ENCODE data around the gene USP32.
"Not testable (repeated sequence)": the region's sequence is repeated elsewhere in the genome, so short reads cannot be mapped to it uniquely, and the experiment has no call there.

The USP32 gene

DNA sequence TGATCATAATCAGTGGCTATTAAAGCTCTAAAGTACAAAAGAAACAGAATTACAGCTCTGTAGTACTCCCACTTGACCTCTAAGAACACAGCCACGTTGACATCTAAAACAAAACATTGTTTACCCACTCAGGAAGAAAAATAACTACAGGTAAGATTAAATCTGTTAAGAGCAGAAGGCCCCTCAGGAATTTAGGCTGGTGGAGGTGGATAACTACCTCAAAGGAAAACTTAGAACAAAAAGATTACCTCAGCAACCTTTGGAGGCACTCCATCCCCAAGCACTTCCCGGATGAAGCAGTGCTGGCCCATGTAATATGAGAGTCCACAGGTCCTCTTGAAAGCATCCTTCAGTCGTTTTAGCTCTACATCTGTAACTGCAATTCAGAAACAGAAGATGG lies 46.7 kb downstream of the USP32 start:
- no peak overlapping the region for H3K4me3 ChIP-seq (ENCODE audit: low read depth, low read length)
- DNase-seq (ENCODE audit: low read depth) = no peak

DNA sequence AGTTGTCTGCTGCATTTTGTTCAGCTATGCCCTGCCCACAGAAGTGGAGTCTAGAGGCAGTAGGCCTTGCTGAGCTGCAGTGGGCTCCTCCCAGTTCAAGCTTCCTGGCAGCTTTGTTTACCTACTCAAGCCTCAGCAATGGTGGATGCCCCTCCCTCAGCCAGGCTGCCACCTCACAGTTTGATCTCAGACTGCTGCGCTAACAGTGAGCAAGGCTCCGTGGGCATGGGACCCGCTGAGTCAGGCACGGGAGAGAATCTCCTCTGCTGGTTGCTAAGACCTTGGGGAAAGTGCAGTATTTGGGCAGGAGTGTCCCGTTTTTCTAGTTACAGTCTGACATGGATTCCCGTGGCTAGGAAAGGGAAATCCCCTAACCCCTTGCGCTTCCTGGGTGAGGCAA lies 49.4 kb downstream of the USP32 start:
- DNase-seq (ENCODE audit: low read depth) = not testable (repeated sequence)

DNA sequence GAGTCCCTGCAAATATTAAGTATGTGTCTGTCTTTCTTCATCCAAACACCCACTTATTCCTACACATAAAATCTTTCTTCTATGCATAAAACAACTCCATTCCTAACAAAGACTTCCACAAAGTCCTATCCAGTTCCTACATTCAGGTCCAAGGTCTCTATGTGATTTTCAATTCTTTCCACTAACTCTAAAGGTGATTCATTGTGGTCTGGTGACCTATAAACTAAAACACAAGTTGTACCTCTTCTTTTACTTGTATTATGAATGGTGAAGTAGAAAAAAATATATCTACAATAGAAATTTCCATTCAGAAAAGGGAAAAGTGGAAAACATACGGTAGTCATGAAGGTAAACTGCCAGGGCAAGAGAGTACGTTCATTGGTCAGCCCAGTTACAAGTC lies 56.6 kb downstream of the USP32 start:
- no peak for DNase-seq (ENCODE audit: low read depth)
- no peak overlapping the region for H3K4me3 ChIP-seq (ENCODE audit: low read depth, low read length)

More for the DNA sequence above, 49.4 kb downstream of the USP32 start:
- not testable (repeated sequence) for H3K4me3 ChIP-seq (ENCODE audit: low read depth, low read length)

GRCh38 chr17:60333628-60334031 lies 58.3 kb downstream of the USP32 start:
- DNase-seq (ENCODE audit: low read depth) = no peak
- no peak overlapping the region for H3K4me3 ChIP-seq (ENCODE audit: low read depth, low read length)

- not testable (repeated sequence) for DNase-seq (ENCODE audit: low read depth); H3K4me3 ChIP-seq (ENCODE audit: low read depth, low read length)
Observed at GRCh38 chr17:60333072-60333471, 58.9 kb downstream of the USP32 start.

DNA sequence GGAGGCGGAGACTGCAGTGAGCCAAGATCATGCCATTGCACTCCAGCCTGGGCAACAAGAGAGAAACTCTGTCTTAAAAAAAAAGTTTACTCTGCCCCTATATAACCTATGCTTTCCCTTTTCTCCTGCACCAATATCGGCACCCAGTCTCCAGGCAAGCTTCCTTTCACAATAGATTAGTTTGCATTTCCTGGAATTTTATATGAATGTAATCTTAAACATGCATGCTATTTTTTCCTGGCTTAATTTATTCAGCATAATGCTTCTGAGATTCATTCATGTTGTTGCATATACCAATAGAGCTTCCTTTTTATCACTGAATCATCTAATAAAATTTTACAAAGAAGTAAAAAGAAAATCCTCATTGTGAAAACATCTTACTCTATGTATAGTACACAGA lies 59.4 kb downstream of the USP32 start:
- DNase-seq (ENCODE audit: low read depth) = no peak
- H3K4me3 ChIP-seq (ENCODE audit: low read depth, low read length) = no peak overlapping the region

DNA sequence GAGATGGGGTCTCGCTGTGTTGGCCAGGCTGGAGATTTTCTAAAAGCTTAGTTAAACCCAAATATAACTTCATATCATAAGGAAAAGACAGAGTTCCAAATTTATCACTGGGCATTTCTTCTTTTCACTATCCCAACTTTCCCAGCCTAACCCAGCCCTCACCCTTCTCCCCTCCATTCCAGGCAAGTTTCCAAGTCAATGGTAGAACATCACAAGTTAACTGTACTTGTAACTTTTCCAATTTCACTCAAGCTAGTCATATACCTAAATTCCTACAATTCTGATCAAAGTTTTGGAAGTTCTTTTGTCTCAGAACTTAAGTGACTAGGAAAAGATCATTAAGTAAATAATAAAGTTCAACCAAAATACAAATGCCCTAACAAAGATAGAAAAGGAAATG lies 61.2 kb downstream of the USP32 start:
- no peak overlapping the region for H3K4me3 ChIP-seq (ENCODE audit: low read depth, low read length)
- no peak for DNase-seq (ENCODE audit: low read depth)

DNA sequence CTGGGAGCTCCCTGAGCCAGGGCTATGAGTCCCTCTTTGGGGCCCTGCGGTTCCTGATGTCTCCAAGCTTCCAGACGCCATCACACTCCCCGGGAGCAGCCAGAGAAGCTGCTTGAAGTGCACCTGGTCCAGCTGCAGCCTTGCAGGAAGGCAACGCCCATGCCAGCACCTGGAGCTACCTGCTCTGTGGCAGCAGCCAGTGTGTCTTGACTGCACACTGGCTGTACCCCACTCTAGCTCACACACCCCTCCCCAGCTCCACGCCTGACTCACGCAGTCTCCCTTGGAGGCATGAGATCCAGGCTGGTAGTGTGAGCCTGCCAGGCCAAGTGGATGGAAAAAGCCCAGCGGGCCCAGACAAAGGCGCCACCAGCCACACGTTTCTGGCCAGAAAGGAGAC lies 63.3 kb downstream of the USP32 start:
- no peak for DNase-seq (ENCODE audit: low read depth)

DNA sequence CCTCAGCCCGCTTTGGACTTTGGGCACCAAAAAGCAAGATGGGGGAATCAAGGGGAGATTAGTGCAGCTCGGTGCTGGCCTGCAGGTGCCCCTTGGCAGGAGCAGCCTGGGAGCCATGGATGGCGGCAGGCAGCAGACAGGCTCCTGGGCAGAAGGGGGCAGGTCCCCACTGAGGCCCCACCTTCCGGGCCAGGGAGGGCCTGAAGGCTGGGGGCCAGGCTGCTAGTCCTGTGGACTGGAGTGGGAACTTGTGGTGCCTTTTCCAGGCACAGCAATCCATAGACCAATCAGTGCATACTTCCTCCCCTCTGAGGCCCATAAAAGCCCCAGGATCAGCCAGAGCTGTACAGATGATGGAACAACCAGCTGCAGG lies 64.0 kb downstream of the USP32 start:
- no peak for DNase-seq (ENCODE audit: low read depth)

More for the DNA sequence above, 63.3 kb downstream of the USP32 start:
- no peak overlapping the region for H3K4me3 ChIP-seq (ENCODE audit: low read depth, low read length)

DNA sequence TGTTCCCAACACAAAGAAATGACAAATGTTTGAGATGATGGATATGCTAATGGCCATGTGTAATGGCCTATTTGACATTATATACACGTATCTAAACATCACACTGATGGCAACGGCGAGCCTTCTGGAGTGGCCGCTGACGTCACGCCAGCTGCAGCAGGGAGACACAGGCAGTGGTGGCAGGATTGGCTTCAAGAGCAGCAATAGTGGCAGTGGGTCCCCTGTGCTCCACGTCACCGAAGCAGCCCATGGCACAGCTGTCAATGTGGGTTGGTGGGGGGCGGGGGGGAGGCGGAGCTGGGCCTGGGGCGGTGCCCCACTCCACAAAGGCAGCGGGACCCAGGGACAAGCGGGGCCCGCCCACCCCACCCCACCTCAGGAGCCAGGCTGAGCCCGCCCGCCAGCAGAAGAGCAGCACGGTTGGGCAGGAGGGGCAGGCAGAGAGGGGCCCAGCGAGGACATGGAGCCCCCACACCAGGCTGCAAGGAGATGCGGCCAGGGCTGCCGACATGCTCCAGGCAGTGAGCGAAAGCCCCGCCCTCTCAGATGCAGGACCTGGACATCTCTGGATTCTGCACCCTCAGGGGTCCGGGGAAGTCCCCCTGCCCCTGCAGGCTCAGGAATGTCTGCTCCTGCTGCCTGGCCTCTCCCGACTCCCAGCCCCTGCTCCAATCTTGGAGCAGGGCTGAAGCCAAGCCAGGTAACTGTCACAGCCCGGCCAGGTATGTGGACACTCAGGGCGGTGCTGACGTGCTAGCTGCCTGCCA lies 64.6 kb downstream of the USP32 start:
- DNase-seq (ENCODE audit: low read depth) = no peak
- no peak overlapping the region for H3K4me3 ChIP-seq (ENCODE audit: low read depth, low read length)

More for the DNA sequence above, 64.0 kb downstream of the USP32 start:
- no peak overlapping the region for H3K4me3 ChIP-seq (ENCODE audit: low read depth, low read length)

DNA sequence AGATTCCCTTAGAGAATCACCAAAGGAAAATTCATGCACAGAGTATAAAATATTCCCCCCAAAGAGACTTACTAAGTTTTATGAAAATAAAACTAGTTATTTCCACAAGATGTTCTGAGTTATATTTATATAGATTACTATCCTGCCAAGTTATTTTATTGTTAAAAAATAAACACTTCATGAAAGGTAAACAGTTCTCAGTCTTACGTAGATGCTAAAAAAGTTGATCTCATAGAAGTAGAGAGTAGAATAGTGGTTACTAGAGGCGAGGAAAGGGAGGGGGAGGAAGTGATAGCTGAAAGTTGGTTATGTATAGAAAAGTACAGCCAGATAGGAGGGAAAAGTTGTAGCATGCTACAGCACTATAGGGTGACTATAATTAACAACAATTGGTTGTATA lies 65.2 kb downstream of the USP32 start:
- DNase-seq (ENCODE audit: low read depth) = no peak

DNA sequence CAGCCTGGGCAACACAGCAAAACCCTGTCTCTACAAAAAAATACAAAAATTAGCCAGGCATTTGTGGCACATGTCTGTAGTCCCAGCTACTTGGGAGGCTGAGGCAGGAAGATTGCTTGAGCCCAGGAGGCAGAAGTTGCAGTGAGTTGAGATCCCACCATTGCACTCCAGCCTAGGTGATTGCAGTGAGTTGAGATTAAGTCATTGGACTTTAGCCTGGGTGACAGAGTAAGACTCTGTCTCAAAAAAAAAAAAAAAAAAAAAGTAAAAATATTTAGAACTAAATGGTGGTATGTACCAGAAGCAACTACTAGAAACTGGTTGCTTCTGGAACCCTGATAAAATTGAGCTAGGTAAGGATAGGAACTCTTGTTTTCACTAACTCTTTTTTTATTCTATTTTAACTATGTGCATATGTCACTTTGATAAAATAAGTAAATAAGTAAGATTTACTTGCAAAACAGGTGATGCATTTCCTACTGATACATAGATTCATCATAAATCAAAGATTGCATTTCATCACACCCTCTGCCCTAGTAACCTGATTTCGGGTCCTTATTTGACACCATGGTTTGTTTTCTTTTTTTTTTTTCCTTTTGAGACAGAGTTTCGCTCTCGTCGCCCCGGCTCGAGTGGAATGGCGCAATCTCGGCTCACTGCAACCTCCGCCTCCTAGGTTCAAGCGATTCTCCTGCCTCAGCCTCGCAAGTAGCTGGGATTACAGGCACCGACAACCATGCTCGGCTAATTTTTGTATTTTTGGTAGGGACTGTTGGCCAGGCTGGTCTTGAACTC lies 66.0 kb downstream of the USP32 start:
- no peak for DNase-seq (ENCODE audit: low read depth)
- H3K4me3 ChIP-seq (ENCODE audit: low read depth, low read length) = no peak overlapping the region

More for the DNA sequence above, 65.2 kb downstream of the USP32 start:
- H3K4me3 ChIP-seq (ENCODE audit: low read depth, low read length) = no peak overlapping the region

DNA sequence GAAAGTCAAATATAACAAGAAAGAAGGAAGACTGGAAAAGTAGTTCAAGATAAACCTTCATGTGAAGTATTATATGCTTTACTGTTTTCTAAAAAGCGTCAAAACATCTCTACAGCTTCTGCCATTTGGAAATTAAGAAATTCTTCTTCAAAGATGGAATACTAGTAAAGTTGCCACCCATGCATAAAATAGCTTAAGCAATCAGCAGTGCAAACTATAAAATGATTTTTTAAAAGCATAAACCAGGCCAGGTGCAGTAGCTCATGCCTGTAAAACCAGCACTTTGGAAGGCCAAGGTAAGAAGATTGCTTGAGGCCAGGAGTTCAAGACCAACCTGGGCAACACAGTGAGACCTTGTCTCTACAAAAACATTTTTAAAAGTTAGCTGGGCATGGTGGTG lies 68.2 kb downstream of the USP32 start:
- no peak for DNase-seq (ENCODE audit: low read depth)
- H3K4me3 ChIP-seq (ENCODE audit: low read depth, low read length) = no peak overlapping the region

- no peak for DNase-seq (ENCODE audit: low read depth)
- no peak overlapping the region for H3K4me3 ChIP-seq (ENCODE audit: low read depth, low read length)
Observed at GRCh38 chr17:60322056-60322387, 69.9 kb downstream of the USP32 start.

- no peak for DNase-seq (ENCODE audit: low read depth)
Observed at GRCh38 chr17:60321336-60322055, 70.4 kb downstream of the USP32 start.

DNA sequence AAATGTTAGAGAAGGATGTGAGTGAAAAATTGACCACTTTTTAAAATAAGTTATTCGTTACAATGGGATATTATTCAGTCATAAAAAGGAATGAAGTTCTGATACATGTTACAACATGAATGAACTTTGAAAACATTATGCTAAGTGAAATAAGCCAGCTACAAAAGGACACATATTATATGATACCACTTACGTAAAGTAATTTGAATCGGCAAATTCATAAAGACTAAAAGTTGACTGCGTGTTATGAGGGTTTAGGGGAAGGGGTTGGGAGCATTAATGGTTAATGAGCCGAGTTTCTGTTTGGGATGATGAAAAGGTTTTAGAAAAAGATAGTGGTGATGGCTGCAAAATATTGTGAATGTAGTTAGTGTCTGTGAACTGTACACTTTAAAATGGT lies 73.1 kb downstream of the USP32 start:
- DNase-seq (ENCODE audit: low read depth) = no peak
- H3K4me3 ChIP-seq (ENCODE audit: low read depth, low read length) = no peak overlapping the region

More at GRCh38 chr17:60321336-60322055, 70.4 kb downstream of the USP32 start:
- no peak overlapping the region for H3K4me3 ChIP-seq (ENCODE audit: low read depth, low read length)

DNA sequence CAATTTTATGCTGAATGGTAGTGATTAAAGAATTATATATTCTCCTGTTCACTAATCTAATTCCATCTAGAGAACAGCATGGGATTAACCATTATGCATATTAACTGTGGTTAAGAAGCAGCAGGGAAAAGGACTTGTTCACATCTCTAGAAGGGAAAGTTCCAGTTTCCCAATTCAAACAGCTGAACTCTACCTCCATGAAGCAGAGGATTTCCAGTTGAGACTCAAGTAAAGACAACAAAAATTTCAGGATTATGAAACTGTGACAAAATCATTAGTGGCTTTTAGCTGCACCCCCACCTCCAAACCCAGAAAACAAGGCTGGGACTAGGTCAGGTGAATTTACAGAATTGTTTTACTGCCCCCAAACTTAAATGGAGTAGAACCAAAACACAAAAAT lies 73.6 kb downstream of the USP32 start:
- no peak for DNase-seq (ENCODE audit: low read depth)

DNA sequence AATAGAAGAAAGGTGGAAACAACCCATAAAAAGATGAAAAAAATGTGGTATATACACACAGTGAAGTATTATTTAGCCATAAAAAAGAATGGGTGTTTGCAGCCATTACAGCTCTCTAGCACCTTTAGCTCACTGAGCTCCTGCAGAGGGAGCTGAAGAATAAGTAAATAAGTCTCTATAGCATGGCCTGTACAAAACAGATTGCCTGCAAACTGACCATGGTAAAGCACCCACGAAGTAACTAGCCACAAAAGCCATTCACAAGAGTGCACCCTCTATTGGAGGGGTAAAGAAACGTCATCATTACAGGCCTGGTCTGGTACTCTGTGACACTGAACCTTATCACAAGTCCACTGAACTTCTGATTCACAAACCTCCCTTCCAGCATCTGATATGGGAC lies 76.3 kb downstream of the USP32 start:
- DNase-seq (ENCODE audit: low read depth) = no peak
- no peak overlapping the region for H3K4me3 ChIP-seq (ENCODE audit: low read depth, low read length)

More for the DNA sequence above, 73.6 kb downstream of the USP32 start:
- H3K4me3 ChIP-seq (ENCODE audit: low read depth, low read length) = no peak overlapping the region

DNA sequence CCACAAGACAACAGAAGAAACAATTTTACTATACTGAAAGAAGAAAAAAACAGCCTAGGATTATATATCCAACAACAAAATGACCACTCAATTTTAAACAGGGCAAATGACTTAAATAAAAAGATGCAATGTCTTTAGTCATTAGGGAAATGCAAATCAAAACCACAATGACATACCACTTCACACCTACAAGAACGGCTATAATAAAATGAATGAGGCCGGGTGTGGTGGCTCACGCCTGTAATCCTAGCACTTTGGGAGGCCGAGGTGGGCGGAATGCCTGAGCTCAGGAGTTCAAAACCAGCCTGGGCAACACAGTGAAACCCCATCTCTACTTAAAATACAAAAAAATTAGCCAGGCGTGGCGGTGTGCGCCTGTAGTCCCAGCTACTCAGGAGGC lies 77.0 kb downstream of the USP32 start:
- not testable (repeated sequence) for DNase-seq (ENCODE audit: low read depth); H3K4me3 ChIP-seq (ENCODE audit: low read depth, low read length)

DNA sequence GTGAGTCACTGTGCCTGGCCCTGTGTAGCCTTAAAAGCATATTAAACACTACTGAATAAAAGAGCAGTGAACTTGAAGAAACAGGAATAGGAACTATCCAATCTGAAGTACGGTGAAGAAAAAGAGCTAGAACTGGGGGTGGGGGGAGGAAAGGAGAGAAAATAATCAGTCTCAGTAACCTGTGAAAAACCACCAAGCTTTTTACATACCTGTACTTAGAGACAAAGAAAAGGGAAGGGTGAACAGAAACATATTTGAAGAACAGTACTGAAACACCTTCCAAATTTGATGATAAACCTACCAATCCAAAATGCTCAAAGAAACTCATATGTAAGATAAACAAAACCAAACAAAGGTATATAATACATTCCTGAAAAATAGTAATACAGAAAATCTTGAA lies 77.5 kb downstream of the USP32 start:
- H3K4me3 ChIP-seq (ENCODE audit: low read depth, low read length) = no peak overlapping the region
- DNase-seq (ENCODE audit: low read depth) = no peak

All from skeletal muscle cell (primary cell).